Ammon's horn (tissue), 1 donor: ENCODE measurements around the gene SEPTIN12.
"Not testable (repeated sequence)": the region's sequence is repeated elsewhere in the genome, so short reads cannot be mapped to it uniquely, and the experiment has no call there.

Source experiments
- DNase-seq: peaks from one replicate; pipeline ENCODE4 v3.0.0-alpha.2; 2016; ENCODE audit warnings: low spot score

The SEPTIN12 gene

GRCh38 chr16:4802659-4803287 lies 14.6 kb upstream of the SEPTIN12 start:
- peak; percentile 97 for DNase-seq

GRCh38 chr16:4801962-4802658 lies 14.0 kb upstream of the SEPTIN12 start, which contains the start of gene ROGDI:
TSS of gene ROGDI (minus strand) at chr16:4802633. CDS start at chr16:4802571, 62 bp downstream.
- peak; percentile 61 for DNase-seq

- no peak for DNase-seq
These were observed 13.2 kb upstream of the SEPTIN12 start for GRCh38 chr16:4801051-4801961.

GRCh38 chr16:4800290-4801041 lies 12.3 kb upstream of the SEPTIN12 start:
- DNase-seq: peak; percentile 94

DNA sequence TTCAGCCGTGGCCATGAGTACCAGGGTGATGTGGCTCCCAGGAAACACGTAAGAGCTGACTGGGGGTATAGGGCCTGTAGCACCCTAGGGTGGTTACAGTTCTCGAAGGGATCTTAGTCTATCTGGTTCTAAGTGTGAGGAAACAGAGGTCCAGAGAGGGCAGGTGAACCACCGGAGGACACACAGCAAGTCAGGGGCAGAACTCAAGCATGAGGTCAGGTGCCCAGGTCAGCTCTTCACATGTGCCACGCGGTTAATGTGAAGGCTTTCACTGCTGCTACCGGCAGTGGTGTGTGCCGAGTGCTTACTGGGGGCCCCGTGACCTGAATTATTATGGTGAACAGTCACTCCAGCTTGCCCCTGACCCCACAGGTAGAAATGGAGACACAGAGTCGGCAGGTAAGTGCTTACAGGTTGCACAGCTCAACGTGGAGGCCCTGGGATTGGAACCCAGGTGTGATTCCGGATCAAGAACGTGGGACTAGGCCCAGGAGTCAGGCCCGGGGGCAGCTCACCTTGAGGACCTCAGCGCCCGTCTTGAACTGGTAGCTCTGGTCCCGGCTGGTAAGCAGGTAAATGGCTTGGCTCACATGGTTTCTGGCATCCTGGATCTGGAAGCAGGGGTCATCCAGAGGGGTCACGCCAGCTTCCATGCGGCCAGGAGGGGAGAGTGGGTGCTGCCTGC lies 11.2 kb upstream of the SEPTIN12 start:
- DNase-seq: no peak

DNA sequence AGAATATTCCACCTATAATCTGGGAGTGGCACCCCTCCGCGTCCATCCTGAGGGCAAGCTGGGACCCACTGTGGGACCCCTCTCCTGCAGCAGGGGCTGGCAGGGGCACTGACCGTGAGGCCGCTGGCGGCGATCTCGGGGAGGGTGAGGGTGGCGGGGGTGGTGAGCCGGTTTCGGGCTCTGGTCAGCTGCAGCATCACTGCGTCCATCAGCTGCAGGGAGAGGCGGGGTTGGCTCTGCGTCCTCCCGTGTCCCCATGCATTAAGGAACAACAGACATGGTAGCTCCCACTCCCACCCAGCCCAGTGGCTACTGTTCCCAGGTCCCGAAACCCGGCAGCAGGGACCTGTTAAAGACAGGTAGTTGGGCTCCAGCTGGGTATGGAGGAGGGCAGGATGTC lies 10.3 kb upstream of the SEPTIN12 start:
- no peak for DNase-seq

- DNase-seq: no peak
These were observed 9.7 kb upstream of the SEPTIN12 start for GRCh38 chr16:4797805-4798252.

GRCh38 chr16:4796982-4797804 lies 9.0 kb upstream of the SEPTIN12 start:
- no peak for DNase-seq

DNA sequence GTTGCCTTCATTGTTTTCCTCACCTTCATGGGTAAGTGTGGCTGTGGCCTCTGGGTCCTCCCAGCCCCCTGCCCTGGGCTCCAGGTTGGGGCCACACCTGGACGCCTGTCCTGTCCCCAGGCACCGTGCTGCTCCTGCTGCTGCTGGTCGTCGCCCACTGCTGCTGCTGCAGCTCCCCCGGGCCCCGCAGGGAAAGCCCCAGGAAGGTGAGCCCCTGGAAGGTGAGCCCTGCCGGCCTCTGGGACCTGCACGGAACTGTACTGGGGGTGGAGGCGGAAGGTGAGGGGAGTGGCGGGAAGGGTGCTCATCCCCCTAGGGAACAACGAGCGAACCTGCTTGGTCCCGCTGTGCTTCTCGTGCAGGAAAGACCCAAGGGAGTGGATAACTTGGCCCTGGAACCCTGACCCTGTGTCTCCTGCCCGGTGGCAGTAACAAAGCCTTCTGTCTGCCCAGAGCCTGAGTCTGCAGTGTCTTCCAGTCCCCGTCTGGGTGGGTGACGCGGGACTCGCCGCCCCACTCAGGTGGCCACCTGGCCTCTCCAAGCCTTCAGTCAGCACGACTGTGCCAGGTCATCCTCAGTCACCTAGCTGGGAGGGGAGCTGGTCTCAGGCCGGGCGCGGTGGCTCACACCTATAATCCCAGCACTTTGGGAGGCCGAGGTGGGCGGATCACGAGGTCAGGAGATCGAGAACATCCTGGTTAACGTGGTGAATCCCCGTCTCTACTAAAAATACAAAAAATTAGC lies 7.9 kb upstream of the SEPTIN12 start:
- no peak for DNase-seq

GRCh38 chr16:4795181-4795827 lies 7.2 kb upstream of the SEPTIN12 start, which contains the start of gene SMIM22:
TSS of gene SMIM22 (plus strand) at chr16:4795369. CDS start at chr16:4795735, 366 bp downstream.
- no peak for DNase-seq

DNA sequence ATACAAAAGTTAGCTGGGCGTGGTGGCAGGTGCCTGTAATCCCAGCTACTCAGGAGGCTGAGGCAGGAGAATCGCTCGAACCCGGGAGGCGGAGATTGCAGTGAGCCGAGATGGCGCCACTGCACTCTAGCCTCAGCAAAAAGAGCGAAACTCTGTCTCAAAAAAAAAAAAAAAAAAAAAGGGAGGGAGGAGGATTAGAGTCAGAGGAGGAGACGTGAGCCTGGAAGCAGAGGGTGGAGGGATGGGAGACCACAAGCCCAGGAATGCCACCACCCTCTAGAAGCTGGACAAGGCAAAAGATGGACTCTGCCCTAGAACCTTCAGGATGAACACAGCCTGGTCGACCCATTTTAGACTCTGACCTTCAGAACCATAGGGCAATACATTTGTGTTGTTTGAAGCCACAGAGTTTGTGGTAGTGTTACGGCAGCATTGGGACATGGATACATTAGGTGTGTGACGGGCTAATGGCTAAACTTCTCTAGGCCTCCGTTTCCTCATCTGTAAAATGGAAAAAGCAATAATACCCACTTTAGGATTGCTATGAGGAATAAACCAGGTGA lies 4.9 kb upstream of the SEPTIN12 start:
- DNase-seq: no peak

- no peak for DNase-seq
These were observed 2.7 kb upstream of the SEPTIN12 start for GRCh38 chr16:4790871-4791270.

GRCh38 chr16:4790261-4790660 lies 2.1 kb upstream of the SEPTIN12 start:
- DNase-seq: no peak

- no peak for DNase-seq
These were observed 765 bp upstream of the SEPTIN12 start for GRCh38 chr16:4788910-4789309.

DNA sequence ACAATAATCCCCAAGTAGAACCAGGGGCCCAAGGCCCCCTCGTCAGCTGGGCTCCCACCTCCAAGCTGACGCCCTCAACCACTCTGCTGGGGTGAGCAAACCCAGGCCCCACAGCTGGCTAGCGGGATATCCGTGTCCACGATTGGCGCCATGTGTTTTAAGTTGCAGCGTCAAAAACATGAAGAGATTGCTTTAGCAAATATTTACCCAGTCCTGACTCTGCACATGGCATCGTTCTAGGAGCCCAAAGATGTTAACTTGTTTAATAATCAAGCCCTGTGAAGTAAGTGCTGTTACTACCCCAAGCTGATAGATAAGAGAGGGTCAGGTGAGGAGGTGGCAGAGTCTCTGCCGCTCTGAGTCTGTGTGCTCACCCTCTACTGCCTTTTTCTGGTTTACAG lies 344 bp upstream of the SEPTIN12 start:
- DNase-seq: no peak

- DNase-seq: no peak
These were observed 1.1 kb downstream of the SEPTIN12 start for GRCh38 chr16:4787068-4787467.

DNA sequence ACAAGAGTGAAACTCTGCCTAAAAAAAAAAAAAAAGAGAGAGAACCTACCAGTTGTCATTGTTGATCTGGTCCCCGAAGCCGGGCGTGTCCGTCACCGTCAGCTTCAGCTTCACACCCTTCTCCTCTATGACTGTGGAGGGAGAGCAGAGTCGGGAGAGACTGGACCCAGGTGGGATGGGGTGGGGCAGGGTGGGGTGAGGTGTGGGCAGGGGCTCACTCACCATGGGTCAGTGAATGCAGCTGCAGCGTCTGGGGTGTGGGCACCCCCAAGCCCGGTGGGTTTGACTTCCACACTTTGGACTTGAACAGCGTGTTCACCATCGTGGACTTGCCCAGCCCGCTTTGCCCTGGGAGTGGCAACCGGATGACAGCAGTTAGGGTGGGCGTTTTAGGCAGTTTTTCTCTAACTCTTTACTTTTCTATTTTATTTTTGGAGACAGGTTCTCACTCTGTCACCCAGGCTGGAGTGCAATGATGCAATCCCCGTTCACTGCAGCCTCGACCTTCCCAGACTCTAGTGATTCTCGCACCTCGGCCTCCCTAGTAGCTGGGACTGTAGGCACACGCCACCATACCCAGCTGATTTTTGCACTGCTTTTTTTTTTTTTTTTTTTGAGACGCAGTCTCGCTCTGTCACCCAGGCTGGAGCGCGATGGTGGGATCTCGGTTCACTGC lies 2.2 kb downstream of the SEPTIN12 start:
- DNase-seq: no peak

- not testable (repeated sequence) for DNase-seq
These were observed 3.6 kb downstream of the SEPTIN12 start for GRCh38 chr16:4784444-4784987.
